K562 (cell line): ENCODE data around the gene ADAMTS2.

ENCODE experiments used
- CHD2 ChIP-seq: IDR thresholded peaks from 2 replicates; pipeline ENCODE4 v1.6.1; 2011; ENCODE audit warnings: low read depth, low read length
- MYC ChIP-seq, 2 experiments: fragments of 250-450 bp in 1 of 2; sonication (Bioruptor Pico) in 1 of 2; IDR thresholded peaks; 2 replicates each; pipeline versions ENCODE4 v1.5.1 to v1.6.1; 2012 to 2021; ENCODE audit warnings: low read depth in 2 of 2, borderline replicate concordance in 1 of 2, improper control_type of control experiment in 1 of 2, low read length in 1 of 2, mild to moderate bottlenecking in 1 of 2, moderate library complexity in 1 of 2
- NFYB ChIP-seq: IDR thresholded peaks from 2 replicates; pipeline ENCODE4 v1.6.1; 2011; ENCODE audit warnings: mild to moderate bottlenecking, moderate library complexity; ENCODE audit not compliant: insufficient read length; ENCODE audit errors: extremely low read depth
- POLR2AphosphoS5 ChIP-seq: IDR thresholded peaks from 2 replicates; pipeline ENCODE4 v1.6.1; 2011; ENCODE audit warnings: mild to moderate bottlenecking, low read depth, low read length, moderate library complexity; ENCODE audit not compliant: control insufficient read depth, insufficient read depth
- XRCC4 ChIP-seq: IDR thresholded peaks from one replicate; pipeline ENCODE4 v1.6.1; 2011; ENCODE audit not compliant: insufficient read depth, insufficient read length; ENCODE audit errors: extremely low read depth
- TF ChIP-seq, protein P1 (sequence below): sonication (generic); formaldehyde crosslinking; IDR thresholded peaks from 2 replicates; pipeline ENCODE4 v1.8.1; 2022; ENCODE audit warnings: missing genetic modification reagents
- TF ChIP-seq, protein P2 (sequence below): sonication (generic); formaldehyde crosslinking; IDR thresholded peaks from 2 replicates; pipeline ENCODE4 v1.8.0; 2022; ENCODE audit warnings: mild to moderate bottlenecking, low read depth, missing genetic modification reagents
- TF ChIP-seq, protein P3 (sequence below): sonication (generic); formaldehyde crosslinking; IDR thresholded peaks from 2 replicates; pipeline ENCODE4 v1.8.1; 2022; ENCODE audit warnings: missing genetic modification reagents
- TF ChIP-seq, protein P4 (sequence below), 3 experiments: IDR thresholded peaks in 2 of 3; conservative IDR thresholded peaks in 1 of 3; 2 replicates each; pipeline ENCODE4 v1.5.1; 2011 to 2012; ENCODE audit warnings: low read length in 3 of 3, mild to moderate bottlenecking in 3 of 3, control low read depth in 2 of 3, improper control_type of control experiment in 1 of 3, inconsistent platforms in 1 of 3, low read depth in 1 of 3, mixed read lengths in 1 of 3, moderate library complexity in 1 of 3; ENCODE audit not compliant: insufficient read depth in 2 of 3
- TF ChIP-seq, protein P5 (sequence below): fragments of 250-450 bp; sonication (Bioruptor Pico); IDR thresholded peaks from 2 replicates; pipeline ENCODE4 v1.5.0; 2020; ENCODE audit warnings: mild to moderate bottlenecking, borderline replicate concordance

DNA sequence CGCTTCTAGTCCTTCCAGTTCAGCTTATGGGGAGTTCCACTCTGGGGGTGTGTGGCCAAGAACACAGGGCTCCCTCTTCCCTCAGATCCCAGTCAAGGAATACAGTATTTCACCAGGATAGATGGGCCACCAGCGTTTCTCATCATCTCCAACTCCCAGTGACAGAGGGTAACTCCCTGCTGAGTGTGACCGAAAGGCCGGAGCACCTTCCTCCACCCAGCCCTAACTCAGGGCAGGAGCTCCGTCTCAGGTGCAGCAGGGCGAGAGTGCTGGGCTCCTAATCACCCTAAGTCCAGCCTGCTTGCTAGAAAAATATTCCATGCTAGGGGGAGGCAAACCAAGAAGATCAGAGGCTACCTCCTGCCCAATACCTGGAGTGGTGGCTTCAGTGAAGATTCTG is 102.6 kb downstream of the ADAMTS2 start:
- TF ChIP-seq, protein P1, sequence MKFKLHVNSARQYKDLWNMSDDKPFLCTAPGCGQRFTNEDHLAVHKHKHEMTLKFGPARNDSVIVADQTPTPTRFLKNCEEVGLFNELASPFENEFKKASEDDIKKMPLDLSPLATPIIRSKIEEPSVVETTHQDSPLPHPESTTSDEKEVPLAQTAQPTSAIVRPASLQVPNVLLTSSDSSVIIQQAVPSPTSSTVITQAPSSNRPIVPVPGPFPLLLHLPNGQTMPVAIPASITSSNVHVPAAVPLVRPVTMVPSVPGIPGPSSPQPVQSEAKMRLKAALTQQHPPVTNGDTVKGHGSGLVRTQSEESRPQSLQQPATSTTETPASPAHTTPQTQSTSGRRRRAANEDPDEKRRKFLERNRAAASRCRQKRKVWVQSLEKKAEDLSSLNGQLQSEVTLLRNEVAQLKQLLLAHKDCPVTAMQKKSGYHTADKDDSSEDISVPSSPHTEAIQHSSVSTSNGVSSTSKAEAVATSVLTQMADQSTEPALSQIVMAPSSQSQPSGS = no peak
- no peak for TF ChIP-seq XRCC4
- TF ChIP-seq POLR2AphosphoS5 = no peak
- no peak for TF ChIP-seq NFYB
- TF ChIP-seq, protein P2, sequence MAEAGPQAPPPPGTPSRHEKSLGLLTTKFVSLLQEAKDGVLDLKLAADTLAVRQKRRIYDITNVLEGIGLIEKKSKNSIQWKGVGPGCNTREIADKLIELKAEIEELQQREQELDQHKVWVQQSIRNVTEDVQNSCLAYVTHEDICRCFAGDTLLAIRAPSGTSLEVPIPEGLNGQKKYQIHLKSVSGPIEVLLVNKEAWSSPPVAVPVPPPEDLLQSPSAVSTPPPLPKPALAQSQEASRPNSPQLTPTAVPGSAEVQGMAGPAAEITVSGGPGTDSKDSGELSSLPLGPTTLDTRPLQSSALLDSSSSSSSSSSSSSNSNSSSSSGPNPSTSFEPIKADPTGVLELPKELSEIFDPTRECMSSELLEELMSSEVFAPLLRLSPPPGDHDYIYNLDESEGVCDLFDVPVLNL (CRISPR knock-in tag) = no peak
- TF ChIP-seq, protein P3, sequence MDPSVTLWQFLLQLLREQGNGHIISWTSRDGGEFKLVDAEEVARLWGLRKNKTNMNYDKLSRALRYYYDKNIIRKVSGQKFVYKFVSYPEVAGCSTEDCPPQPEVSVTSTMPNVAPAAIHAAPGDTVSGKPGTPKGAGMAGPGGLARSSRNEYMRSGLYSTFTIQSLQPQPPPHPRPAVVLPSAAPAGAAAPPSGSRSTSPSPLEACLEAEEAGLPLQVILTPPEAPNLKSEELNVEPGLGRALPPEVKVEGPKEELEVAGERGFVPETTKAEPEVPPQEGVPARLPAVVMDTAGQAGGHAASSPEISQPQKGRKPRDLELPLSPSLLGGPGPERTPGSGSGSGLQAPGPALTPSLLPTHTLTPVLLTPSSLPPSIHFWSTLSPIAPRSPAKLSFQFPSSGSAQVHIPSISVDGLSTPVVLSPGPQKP (CRISPR knock-in tag) = no peak
- TF ChIP-seq MYC (IDR thresholded peaks at IDR 0.05; ENCODE audit: low read depth, low read length) = no peak
- no peak for TF ChIP-seq MYC (CRISPR knock-in tag; IDR thresholded peaks at IDR 0.05; ENCODE audit: borderline replicate concordance, low read depth)
- TF ChIP-seq, protein P4, sequence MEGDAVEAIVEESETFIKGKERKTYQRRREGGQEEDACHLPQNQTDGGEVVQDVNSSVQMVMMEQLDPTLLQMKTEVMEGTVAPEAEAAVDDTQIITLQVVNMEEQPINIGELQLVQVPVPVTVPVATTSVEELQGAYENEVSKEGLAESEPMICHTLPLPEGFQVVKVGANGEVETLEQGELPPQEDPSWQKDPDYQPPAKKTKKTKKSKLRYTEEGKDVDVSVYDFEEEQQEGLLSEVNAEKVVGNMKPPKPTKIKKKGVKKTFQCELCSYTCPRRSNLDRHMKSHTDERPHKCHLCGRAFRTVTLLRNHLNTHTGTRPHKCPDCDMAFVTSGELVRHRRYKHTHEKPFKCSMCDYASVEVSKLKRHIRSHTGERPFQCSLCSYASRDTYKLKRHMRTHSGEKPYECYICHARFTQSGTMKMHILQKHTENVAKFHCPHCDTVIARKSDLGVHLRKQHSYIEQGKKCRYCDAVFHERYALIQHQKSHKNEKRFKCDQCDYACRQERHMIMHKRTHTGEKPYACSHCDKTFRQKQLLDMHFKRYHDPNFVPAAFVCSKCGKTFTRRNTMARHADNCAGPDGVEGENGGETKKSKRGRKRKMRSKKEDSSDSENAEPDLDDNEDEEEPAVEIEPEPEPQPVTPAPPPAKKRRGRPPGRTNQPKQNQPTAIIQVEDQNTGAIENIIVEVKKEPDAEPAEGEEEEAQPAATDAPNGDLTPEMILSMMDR (IDR thresholded peaks at IDR 0.05 in 2 of 3, conservative IDR thresholded peaks at IDR 0.05 in 1 of 3; ENCODE audit: insufficient read depth in 2 of 3, low read depth in 1 of 3, low read length in 3 of 3) = no peak
- no peak for TF ChIP-seq CHD2
- TF ChIP-seq, protein P5, sequence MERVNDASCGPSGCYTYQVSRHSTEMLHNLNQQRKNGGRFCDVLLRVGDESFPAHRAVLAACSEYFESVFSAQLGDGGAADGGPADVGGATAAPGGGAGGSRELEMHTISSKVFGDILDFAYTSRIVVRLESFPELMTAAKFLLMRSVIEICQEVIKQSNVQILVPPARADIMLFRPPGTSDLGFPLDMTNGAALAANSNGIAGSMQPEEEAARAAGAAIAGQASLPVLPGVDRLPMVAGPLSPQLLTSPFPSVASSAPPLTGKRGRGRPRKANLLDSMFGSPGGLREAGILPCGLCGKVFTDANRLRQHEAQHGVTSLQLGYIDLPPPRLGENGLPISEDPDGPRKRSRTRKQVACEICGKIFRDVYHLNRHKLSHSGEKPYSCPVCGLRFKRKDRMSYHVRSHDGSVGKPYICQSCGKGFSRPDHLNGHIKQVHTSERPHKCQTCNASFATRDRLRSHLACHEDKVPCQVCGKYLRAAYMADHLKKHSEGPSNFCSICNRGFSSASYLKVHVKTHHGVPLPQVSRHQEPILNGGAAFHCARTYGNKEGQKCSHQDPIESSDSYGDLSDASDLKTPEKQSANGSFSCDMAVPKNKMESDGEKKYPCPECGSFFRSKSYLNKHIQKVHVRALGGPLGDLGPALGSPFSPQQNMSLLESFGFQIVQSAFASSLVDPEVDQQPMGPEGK (CRISPR knock-in tag) = no peak
